KOPT-K1 (cell line): Measurements from ENCODE around the gene SLC9A7.

ENCODE experiments used
- H3K27ac ChIP-seq: fragments of 200-600 bp; sonication (generic); 2 replicates; pipeline ENCODE4 v1.5.1; 2016; ENCODE audit warnings: antibody characterized with exemption, mild to moderate bottlenecking, low read depth, low read length; ENCODE audit not compliant: poor library complexity, severe bottlenecking
- H3K36me3 ChIP-seq: fragments of 200-600 bp; sonication (generic); 2 replicates; pipeline ENCODE4 v1.5.1; 2017; ENCODE audit warnings: antibody characterized with exemption, mild to moderate bottlenecking, low read length, moderate library complexity; ENCODE audit not compliant: insufficient read depth
- H3K9me3 ChIP-seq: fragments of 200-600 bp; sonication (generic); 2 replicates; pipeline ENCODE4 v1.5.1; 2017; ENCODE audit warnings: antibody characterized with exemption, low read length, mild to moderate bottlenecking; ENCODE audit not compliant: insufficient read depth, poor library complexity, severe bottlenecking

Gene SLC9A7

GRCh38 chrX:46551494-46552128, 207.3 kb downstream of the SLC9A7 start:
- no peaks in the 10 kb centered on the region for H3K9me3 ChIP-seq
- H3K36me3 ChIP-seq: peaks cover 16% of the 10 kb centered on the region
- H3K27ac ChIP-seq: no peak overlapping the region

DNA sequence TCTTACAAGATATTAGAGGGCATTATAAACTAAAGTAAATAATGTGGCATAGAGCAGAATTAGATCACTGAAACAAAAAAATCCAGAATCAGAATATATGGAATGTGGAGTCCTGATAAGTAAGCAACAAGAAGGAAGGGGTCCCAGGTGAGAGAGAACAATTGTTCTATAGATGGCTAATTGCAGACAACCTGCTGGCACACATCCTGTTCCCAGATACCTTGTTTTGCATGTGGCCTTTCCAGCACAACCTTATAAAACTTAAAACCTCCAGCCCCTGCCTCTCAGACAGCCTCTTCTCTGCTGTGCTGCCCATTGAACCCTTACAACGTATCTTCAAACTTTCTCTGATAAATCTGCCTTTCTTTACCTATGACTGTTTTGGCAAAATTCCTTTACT, 209.0 kb downstream of the SLC9A7 start:
- H3K27ac ChIP-seq: no peak overlapping the region
- H3K36me3 ChIP-seq: peaks cover 18% of the 10 kb centered on the region
- no peaks in the 10 kb centered on the region for H3K9me3 ChIP-seq
